Eye (tissue), 1 donor: ENCODE measurements around the gene HLA-E.
A peak's percentile ranks its signal among the peaks of the same experiment; 100 is the strongest.
"Not testable (repeated sequence)": the region's sequence is repeated elsewhere in the genome, so short reads cannot be mapped to it uniquely, and the experiment has no call there.

Experiments used
- DNase-seq: peaks from one replicate; pipeline ENCODE4 v3.0.0-alpha.2; 2015

HLA-E gene

DNA sequence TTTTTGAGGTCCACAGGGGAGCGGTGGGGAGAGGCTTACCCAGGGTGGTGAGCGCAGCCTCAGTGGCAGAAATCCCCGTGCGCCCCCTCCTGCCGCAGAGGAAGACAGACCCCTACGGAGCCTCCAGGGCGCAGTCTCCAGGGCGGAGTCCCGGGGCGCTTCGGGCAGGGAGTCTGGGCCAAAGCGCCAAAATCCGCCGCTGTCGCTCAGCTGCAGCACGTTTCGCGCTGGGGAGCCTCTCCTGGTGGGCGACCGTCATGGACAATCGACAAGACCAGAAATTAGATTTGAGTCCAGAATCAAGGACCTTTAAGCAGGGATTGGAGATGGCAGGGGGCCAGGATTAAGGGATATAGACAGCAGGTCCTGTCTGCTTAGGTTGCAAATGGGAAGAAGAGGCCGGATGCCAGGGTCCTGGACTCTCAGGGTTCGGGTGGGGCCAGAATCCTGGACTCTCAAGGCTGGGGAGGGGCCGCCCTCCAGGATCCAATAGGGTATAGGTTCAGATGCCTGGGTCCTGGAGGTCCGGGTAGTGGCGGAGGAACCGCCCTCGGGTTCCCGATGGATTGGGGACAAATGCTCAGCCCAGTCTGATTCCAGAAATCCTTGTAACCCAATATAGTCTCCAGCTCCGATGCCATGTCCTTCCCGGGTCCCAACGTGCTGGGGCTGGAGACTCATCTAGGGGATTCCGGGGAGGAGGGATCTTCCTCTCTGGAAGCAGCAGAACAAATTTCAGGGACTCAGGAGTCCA, 7.9 kb upstream of the HLA-E start:
- DNase-seq, result no peak

DNA sequence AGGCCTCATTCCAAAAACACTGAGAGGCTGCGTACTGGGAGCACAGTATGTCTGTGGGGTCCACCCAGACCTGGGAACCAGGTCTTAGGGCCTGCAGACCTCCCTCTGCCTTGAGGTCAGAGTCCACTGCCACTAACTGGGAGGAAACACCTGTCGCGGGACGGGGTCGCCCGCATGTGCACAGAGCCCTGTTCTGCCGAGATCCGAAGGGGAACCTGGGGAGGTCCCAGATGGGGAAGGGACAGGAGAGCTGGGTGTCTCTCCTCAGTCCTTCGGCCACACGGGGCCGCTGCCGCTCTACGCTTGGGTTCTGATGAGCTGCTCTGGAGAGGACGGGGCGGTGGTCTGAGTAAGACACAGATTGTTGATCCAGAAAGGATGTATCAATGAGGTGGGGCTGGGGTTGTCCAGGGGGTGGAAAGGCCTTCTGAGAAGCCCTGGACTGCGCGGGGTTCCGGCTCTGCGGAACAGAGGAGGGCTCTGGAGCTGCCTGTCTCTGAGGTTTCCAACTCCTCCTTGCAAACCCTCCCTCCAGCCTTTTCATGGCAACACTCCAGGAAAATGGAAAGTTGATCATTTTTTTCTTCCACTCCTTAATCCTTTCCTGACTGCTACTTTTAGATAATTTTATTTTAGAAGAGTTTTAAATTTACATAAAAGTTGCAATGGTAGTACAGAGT, 7.2 kb upstream of the HLA-E start:
- DNase-seq, result peak; percentile 90

DNA sequence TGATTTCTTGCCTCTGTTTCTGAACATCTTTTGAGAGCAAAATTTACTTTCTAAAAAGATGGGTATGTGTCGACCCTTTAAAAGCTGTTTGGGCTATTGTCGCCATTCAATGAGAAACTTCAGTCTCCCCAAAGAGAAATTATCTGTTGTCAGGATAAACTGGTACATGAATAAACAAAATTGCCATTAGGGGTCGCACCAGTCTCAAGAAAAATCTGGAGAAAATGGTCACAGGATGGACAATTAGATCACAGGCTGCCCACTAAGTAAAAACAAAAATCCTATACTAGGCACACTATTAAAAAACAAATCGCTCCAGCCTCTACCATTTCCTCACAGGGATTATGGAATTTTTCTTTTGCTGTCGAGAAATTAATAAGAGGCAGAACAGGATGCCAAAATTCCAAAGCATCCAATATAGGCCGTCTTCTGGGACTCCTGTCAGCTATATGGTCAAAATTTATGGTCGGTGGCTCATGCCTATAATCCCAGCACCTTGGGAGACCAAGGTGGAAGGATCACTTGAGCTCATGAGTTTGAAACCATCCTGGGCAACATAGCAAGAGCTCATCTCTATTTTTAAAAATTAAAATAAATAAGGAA, 5.5 kb upstream of the HLA-E start:
- peak; percentile 78 for DNase-seq

GRCh38 chr6:30485236-30485635, 4.1 kb upstream of the HLA-E start:
- no peak for DNase-seq

DNA sequence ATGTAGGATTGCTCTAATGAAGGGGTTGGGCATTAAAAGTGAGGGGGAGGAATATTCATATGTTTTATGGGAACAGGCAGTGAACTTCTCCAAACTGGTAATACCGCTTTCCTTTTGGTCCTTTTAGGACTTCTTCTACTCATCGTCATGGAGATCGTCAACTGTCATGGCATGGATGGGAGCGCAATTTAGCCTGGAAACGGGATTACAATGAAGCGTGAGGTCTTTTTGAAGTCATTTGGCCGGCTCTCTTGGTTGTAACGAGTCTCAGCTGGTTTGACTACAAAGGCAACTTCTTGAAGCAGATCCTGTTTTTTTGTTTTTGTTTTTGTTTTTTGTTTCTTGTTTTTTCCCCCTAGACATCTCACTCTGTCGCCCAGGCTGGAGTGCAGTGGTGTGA, 1.4 kb upstream of the HLA-E start:
- DNase-seq, result no peak

GRCh38 chr6:30488697-30489080, 620 bp upstream of the HLA-E start:
- DNase-seq, result not testable (repeated sequence)

DNA sequence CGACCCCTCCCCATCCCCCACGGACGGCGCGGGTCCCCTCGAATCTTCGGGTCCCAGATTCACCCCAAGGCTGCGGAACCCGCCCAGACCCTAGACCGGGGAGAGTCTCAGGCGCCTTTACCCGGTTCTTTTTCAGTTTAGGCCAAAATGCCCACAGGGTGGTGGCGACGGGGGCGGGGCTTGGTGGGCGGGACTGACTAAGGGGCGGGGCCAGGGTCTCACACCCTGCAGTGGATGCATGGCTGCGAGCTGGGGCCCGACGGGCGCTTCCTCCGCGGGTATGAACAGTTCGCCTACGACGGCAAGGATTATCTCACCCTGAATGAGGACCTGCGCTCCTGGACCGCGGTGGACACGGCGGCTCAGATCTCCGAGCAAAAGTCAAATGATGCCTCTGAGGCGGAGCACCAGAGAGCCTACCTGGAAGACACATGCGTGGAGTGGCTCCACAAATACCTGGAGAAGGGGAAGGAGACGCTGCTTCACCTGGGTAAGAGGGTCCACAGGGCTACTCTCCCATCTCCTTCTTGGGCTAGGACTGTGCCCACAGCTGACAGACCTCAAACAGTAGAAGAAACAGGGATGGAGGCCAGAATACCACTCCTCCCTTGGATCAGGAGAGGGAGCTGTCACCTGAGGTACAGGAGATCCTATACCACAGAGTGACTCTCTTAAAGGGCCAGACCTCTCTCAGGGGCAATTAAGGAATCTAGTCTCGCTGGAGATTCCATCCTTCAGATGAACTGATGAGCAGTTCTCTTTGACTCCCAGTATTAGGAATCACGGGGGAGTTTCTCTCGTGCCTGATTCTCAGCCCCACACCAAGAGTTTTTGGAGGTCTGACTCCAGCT, 942 bp downstream of the HLA-E start:
- peak; percentile 78 for DNase-seq

DNA sequence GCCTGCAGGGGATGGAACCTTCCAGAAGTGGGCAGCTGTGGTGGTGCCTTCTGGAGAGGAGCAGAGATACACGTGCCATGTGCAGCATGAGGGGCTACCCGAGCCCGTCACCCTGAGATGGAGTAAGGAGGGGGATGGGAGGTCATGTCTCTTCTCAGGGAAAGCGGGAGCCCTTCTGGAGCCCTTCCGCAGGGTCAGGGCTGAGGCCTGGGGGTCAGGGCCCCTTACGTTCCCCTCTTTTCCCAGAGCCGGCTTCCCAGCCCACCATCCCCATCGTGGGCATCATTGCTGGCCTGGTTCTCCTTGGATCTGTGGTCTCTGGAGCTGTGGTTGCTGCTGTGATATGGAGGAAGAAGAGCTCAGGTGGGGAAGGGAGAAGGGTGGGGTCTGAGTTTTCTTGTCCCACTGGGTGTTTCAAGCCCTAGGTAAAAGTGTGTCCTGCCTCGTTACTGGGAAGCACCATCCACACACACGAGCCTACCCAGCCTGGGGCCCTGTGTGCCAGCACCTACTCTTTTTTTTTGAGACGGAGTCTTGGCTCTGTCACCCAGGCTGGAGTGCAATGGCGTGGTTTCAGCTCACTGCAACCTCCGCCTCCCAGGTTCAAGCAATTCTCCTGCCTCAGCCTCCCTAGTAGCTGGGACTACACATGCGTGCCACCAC, 2.1 kb downstream of the HLA-E start:
- not testable (repeated sequence) for DNase-seq

GRCh38 chr6:30491991-30492952, 3.0 kb downstream of the HLA-E start:
- DNase-seq, result no peak

- no peak for DNase-seq
These were observed 4.4 kb downstream of the HLA-E start for GRCh38 chr6:30493643-30494250.

GRCh38 chr6:30494291-30494861, 5.1 kb downstream of the HLA-E start:
- DNase-seq, result no peak

GRCh38 chr6:30495060-30495459, 5.8 kb downstream of the HLA-E start:
- not testable (repeated sequence) for DNase-seq

- no peak for DNase-seq
These were observed 6.7 kb downstream of the HLA-E start for GRCh38 chr6:30495993-30496392.

DNA sequence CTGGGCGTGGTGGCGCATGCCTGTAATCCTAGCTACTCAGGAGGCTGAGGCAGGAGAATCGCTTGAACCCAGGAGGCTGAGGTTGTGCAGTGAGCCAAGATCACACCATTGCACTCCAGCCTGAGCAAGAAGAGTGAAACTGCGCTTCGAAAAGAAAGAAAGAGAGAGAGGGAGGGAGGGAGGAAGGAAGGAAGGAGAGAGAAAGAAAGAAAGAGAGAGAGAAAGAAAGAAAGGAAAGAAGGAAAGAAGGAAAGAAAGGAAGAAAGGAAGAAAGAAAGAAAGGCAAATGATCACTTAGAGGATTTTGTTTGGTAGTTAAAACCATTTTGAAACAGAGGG, 7.9 kb downstream of the HLA-E start:
- DNase-seq, result not testable (repeated sequence)

DNA sequence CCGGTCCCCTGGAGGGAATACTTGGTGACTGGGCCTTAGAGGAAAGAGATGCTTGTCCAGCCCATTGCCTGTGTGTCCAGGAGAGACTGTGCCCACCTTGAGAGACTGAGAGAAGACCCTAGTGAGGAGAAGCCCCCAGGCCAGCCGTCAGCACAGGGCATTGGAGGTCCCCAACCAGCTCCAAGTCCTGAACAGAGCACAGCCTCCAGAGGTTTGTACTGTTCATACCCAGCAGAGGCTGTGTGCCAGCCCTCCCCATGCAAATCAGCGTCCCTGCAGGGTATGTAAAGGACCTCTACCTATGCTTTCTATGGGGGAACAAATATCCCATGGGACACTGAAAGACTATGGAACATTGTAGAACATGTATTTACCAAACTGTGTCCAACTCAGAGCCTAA, 8.4 kb downstream of the HLA-E start:
- no peak for DNase-seq

DNA sequence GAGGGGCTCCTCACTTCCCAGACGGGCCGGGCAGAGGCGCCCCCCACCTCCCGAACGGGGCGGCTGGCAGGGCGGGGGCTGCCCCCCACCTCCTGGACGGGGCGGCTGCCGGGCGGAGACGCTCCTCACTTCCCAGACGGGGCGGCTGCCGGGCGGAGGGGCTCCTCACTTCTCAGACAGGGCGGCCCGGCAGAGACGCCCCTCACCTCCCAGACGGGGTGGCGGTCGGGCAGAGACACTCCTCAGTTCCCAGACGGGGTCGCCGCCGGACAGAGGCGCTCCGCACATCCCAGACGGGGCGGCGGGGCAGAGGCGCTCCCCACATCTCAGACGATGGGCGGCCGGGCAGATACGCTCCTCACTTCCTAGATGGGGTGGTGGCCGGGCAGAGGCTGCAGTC, 9.4 kb downstream of the HLA-E start:
- DNase-seq, result not testable (repeated sequence)

DNA sequence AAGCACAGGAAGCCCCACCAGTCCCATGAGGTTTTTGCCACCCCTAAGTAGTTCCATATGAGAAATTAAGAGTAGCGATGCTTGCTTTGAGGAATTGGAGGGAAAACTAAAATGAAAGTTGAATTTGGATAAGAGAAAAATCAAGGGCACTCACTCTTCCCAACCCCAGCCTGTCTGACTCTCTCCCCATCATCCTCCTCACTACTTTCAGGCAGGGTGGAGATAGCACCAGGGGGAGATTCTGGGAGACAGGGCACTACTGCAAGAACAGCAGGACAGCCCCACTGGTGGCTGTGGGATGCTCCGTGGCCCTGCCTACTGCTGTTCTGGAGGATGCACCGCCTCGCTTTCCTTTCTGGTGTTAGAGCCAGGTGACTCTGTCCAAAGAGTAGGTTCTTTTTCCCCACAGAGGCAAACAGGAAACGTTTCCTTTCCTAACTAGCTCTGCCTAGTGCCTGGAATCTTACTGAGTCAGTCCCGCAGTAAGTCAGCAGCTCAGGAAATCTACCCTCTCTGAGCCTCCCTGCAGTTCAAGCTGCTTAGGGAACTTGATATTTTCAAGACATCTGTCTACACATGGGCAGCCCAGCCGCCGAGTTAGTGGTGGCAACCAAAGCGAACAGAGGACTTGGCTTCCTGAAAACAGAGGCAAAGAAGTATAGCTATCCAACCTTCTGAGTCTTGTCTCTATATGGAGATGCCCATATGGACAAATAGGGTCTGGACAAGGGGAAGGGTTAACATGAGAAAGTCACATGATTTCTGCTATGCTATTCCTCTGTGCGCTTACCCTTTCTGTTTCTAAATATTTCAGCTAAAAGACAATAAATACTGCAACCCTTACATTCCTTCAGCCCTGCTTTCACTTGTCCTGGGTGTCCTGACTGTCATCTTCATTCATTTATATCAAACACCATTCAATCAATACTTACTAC, 11.4 kb downstream of the HLA-E start:
- DNase-seq, result no peak

DNA sequence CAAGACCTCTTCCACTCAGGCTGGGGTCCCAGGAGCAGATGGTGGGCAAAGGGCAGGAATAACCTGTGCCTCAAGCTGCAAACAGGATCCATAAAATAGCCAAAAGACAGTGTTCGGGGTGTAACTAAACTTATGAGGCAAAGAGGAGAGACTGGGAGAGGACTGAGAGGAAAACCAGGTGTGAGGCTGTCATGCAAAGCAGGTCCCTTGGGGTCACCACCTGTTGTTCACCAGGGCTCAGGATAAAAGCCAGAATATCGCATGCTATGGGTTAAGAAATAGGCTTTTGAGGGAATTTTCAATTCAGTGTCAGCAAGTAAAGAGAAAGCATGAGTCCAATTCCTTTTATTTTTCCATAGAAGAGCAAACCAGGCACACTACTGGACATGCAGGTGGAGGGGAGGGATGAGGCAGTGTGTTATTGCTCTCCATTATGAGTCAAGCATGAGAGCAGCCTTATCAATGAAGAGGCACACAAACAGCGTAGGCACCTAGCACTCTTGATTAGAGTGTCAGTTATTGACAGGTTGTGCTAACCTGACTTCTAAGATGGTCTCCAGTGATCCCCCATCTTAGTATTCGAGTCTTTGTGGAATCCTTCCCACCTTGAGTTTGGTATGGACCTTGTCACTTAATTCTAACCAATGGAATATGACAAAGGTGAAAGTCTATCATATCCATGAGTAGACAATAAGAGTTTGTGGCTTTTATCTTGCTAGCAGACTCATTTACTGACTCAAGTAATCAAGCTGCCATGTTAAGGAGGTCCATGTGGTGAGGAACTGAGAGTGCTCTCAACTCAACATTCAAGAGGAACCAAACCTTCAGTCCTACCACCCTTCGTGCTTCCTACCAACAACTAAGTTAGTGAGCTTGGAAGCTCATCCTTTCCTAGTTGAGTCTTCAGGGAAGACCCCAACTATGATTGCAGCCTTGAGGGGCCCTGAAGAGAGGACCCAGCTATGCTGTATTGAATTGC, 18.8 kb downstream of the HLA-E start:
- no peak for DNase-seq
